ENCODE results near the gene CNPY4.
A peak's percentile ranks its signal among the peaks of the same experiment; 100 is the strongest.

The CNPY4 gene

DNA sequence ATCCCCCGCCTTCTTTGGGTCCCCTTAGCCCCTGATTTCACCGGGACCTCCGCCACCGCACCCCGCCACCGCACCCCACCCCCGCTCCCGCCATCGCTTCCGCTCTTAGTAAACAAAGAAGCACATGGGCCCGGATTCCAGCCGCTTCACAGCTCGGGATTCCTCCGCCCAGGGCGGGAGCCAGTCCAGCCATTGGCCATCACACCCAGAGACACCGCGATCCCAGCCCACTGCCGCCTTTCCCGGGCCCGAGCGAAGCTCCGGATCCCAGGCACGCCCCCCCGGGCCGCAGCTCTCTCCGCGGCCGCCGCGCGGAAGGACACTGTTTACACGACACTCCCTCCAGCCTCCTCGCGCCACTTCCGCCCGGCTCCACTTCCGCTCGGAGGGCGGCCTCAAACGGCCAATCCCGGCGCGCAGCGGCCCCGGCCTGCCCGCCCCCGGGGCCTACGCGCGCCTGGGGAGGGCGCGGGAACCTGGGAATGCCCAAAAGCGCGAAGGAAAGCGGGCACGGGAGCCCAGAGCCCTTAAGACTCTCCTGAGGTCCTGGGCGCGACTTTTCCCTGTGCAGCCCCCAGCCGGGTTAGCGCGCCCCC, 18.9 kb upstream of the CNPY4 start:
- TF ChIP-seq, protein P1, sequence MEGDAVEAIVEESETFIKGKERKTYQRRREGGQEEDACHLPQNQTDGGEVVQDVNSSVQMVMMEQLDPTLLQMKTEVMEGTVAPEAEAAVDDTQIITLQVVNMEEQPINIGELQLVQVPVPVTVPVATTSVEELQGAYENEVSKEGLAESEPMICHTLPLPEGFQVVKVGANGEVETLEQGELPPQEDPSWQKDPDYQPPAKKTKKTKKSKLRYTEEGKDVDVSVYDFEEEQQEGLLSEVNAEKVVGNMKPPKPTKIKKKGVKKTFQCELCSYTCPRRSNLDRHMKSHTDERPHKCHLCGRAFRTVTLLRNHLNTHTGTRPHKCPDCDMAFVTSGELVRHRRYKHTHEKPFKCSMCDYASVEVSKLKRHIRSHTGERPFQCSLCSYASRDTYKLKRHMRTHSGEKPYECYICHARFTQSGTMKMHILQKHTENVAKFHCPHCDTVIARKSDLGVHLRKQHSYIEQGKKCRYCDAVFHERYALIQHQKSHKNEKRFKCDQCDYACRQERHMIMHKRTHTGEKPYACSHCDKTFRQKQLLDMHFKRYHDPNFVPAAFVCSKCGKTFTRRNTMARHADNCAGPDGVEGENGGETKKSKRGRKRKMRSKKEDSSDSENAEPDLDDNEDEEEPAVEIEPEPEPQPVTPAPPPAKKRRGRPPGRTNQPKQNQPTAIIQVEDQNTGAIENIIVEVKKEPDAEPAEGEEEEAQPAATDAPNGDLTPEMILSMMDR (IDR thresholded peaks at IDR 0.05) = no peak
- peak; percentile 93 to 98 for DNase-seq
- Histone ChIP-seq H3K9me3 (no peaks in the 10 kb centered on the region), H3K36me3 (peaks cover 54 to 70% (median 55%) of the 10 kb centered on the region in 3 donors), H3K27ac (peak overlapping the region; percentile 91 to 99), H3K4me1 (peaks cover 0 to 24% (median 18%) of the 10 kb centered on the region in 4 donors), H3K4me3 (peak overlapping the region; percentile 92 to 98), H3K27me3 (no peaks in the 10 kb centered on the region)
- intact Hi-C loops (cut with DNase I; ENCODE audit: low total_unique reads) = loop anchor here (2.0 kb wide), 1 partner anchor 26 kb away; the partner anchor contains the start of gene MBLAC1

GRCh38 chr7:100101016-100101862, 18.2 kb upstream of the CNPY4 start, which contains the start of the genes AP4M1 and MCM7:
Gene AP4M1 (plus strand): TSS chr7:100101643. CDS start chr7:100101715, 72 bp downstream.
Gene MCM7 (minus strand): TSS chr7:100101397. CDS start chr7:100101294, 103 bp downstream.
- peak; percentile 98 to 100 for DNase-seq
- peak within 1 kb of the TSS; percentile 91 to 99 for H3K27ac ChIP-seq
- H3K36me3 ChIP-seq = peaks cover 49 to 70% (median 54%) of the 10 kb centered on the region in 3 donors
- TF ChIP-seq, protein P1 (IDR thresholded peaks at IDR 0.05) = no peak
- intact Hi-C loops (cut with DNase I; ENCODE audit: low total_unique reads) = loop anchor here (2.0 kb wide), 1 partner anchor 26 kb away; the partner anchor contains the start of gene MBLAC1
- H3K27me3 ChIP-seq = no peaks in the 10 kb centered on the region
- H3K4me1 ChIP-seq = peaks cover 0 to 24% (median 18%) of the 10 kb centered on the region in 4 donors
- H3K4me3 ChIP-seq = peak within 1 kb of the TSS; percentile 92 to 98
- H3K9me3 ChIP-seq = no peaks in the 10 kb centered on the region

DNA sequence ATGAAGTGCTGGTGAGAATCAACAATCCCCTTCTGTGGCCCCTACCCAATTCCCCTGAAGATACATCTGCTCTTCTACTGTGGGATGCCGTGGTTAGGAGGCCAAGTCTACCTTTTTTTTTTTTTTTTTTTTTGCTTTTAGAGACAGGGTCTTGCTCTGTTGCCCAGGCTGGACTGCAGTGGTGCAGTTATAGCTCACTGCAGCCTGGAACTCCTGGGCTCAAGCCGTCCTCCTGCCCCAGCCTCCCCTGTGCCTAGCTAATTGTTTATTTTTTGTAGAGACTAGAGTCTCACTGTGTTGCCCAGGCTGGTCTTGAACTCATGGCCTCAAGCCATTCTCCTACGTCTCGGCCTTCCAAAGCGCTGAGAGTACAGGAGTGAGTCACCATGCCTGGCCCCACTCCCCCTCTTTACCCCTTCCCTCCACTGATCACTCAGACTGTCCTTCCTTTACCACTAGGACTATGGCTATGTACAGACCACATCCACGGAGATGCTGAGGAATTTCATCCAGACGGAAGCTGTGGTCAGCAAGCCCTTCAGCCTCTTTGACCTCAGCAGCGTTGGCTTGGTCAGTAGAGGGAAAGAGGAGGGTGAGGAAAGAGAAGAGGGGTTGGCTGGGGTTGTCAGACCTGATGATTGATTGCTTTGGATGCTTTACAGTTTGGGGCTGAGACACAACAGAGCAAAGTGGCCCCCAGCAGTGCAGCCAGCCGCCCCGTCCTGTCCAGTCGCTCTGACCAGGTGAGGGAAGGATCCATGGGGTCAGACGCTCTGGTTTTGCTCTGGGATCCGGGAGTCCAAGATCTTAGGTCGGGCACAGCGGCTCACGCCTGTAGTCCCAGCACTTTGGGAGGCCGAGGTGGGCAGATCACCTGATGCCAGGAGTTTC, 16.2 kb upstream of the CNPY4 start:
- TF ChIP-seq, protein P1 (IDR thresholded peaks at IDR 0.05) = no peak
- H3K27ac ChIP-seq = no peak overlapping the region
- no peaks in the 10 kb centered on the region for H3K9me3 ChIP-seq
- H3K4me3 ChIP-seq = no peak overlapping the region
- peaks cover 39 to 70% (median 51%) of the 10 kb centered on the region in 3 donors for H3K36me3 ChIP-seq
- intact Hi-C loops (cut with DNase I; ENCODE audit: low total_unique reads) = no loop called here
- no peaks in the 10 kb centered on the region for H3K27me3 ChIP-seq
- H3K4me1 ChIP-seq = peaks cover 0 to 24% (median 18%) of the 10 kb centered on the region in 4 donors
- DNase-seq = no peak

DNA sequence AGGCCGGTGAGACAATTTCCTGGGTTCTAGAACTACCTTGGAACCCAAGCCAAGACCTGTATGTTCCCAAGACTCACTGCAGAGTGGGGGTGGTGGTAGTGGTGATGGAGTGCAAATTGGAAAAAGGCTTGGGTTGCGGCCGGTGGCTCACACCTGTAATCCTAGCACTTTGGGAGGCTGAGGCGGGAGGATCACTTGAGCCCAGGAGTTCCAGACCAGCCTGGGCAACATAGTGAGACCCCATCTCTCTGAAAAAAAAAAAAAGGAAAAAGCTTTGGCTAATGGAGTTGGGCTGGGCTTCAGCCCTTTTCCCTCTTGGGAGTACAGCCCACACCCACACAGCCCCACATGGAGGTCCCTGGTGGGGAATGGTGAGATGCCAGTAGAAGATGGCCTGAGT, 13.9 kb upstream of the CNPY4 start:
- no peak overlapping the region for H3K4me3 ChIP-seq
- H3K4me1 ChIP-seq = peaks cover 0 to 9% (median 7%) of the 10 kb centered on the region in 4 donors
- H3K27me3 ChIP-seq = no peaks in the 10 kb centered on the region
- no peak overlapping the region for H3K27ac ChIP-seq
- no peaks in the 10 kb centered on the region for H3K9me3 ChIP-seq
- peaks cover 29 to 79% (median 49%) of the 10 kb centered on the region in 3 donors for H3K36me3 ChIP-seq
- intact Hi-C loops (cut with DNase I; ENCODE audit: low total_unique reads) = no loop called here
- TF ChIP-seq, protein P1 (IDR thresholded peaks at IDR 0.05) = no peak
- DNase-seq = no peak

- Histone ChIP-seq H3K36me3 (peaks cover 34 to 90% (median 60%) of the 10 kb centered on the region in 3 donors), H3K27me3 (no peaks in the 10 kb centered on the region), H3K4me3 (no peak overlapping the region), H3K4me1 (peaks cover 0 to 9% (median 7%) of the 10 kb centered on the region in 4 donors), H3K27ac (no peak overlapping the region), H3K9me3 (no peaks in the 10 kb centered on the region)
- TF ChIP-seq, protein P1 (IDR thresholded peaks at IDR 0.05) = no peak
- no peak for DNase-seq
- intact Hi-C loops (cut with DNase I; ENCODE audit: low total_unique reads) = no loop called here
Observed at GRCh38 chr7:100106633-100107032, 12.8 kb upstream of the CNPY4 start.
